ENCODE data around the gene GRAP2. TPM values are rescaled to one million over a fixed set of nuclear protein-coding genes. Genes with fewer than 3 reads are reported as not detected.
"Not testable (repeated sequence)": the region's sequence is repeated elsewhere in the genome, so short reads cannot be mapped to it uniquely, and the experiment has no call there.

Gene GRAP2
- total RNA-seq, 1 experiment from 2014 or later = not detected

DNA sequence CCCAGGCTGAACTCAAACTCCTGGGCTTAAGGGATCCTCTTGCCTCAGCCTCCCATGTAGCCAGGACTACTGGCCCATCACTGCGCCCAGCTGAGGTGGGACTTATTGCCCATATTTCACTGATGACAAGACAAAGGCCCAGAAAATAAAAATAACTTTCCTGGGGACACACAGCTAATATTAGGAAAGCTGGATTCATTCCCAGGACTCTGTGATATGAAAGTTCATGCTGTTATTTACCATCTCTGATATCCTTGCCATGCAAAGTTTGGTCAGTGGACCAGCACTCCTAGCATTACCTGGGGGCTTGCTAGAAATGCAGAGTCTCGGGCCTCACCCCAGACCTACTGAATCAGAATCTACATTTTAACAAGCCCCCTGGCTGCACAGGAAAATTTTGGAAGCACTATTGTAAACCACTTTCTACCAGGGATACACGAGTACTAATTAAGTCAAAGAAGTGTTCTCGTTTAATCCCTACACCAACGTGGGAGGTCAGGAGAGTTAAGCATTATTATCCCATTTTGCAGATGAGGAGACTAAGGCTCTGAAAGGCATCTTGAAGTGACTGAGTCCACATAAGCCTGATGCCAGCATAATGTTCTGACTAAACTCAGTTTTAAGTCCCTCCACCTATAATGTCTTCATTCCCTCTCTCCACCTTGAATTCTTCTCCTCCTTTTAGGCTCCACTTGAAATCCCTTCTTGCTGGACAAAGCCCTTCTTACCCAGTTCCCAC is 91.4 kb downstream of the GRAP2 start:
- CTCF ChIA-PET = interaction anchor here (1.1 kb wide), 1 partner anchor 21 kb away, joined by 5 read pairs; no protein-coding TSS in a partner anchor
- BruUV-seq (replicated peaks) = no TSS peak
- Histone ChIP-seq H3K36me3 (ENCODE audit: control insufficient read depth, insufficient read depth, low read length) (no peaks in the 10 kb centered on the region), H3K4me3 (ENCODE audit: low read depth, low read length) (no peak overlapping the region), H3K27me3 (replicated peaks; ENCODE audit: control insufficient read depth, insufficient read depth, low read length) (no peaks in the 10 kb centered on the region), H3K4me1 (peaks cover 43% of the 10 kb centered on the region), H3K9me3 (no peaks in the 10 kb centered on the region)
- Mint-ChIP-seq H3K27me3 (ENCODE audit: insufficient read depth, unreplicated experiment) (no peaks in the 10 kb centered on the region), H3K36me3 (ENCODE audit: insufficient read depth, unreplicated experiment) (no peaks in the 10 kb centered on the region), H3K27ac (ENCODE audit: unreplicated experiment) (peak overlapping the region; percentile 8), H3K4me3 (ENCODE audit: unreplicated experiment) (no peak overlapping the region), H3K9me3 (ENCODE audit: unreplicated experiment) (no peaks in the 10 kb centered on the region), H3K4me1 (ENCODE audit: low read depth, unreplicated experiment) (peaks cover 33% of the 10 kb centered on the region)
- POLR2A ChIA-PET = no interaction called here
- intact Hi-C loops (cut with micrococcal nuclease; ENCODE audit: unreplicated experiment) = no loop called here
- DNase-seq = no peak
- TF ChIP-seq, protein P1, sequence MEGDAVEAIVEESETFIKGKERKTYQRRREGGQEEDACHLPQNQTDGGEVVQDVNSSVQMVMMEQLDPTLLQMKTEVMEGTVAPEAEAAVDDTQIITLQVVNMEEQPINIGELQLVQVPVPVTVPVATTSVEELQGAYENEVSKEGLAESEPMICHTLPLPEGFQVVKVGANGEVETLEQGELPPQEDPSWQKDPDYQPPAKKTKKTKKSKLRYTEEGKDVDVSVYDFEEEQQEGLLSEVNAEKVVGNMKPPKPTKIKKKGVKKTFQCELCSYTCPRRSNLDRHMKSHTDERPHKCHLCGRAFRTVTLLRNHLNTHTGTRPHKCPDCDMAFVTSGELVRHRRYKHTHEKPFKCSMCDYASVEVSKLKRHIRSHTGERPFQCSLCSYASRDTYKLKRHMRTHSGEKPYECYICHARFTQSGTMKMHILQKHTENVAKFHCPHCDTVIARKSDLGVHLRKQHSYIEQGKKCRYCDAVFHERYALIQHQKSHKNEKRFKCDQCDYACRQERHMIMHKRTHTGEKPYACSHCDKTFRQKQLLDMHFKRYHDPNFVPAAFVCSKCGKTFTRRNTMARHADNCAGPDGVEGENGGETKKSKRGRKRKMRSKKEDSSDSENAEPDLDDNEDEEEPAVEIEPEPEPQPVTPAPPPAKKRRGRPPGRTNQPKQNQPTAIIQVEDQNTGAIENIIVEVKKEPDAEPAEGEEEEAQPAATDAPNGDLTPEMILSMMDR (IDR thresholded peaks at IDR 0.05; ENCODE audit: insufficient read depth in 1 of 2, low read depth in 1 of 2, low read length in 1 of 2, severe bottlenecking in 1 of 2, unreplicated experiment in 1 of 2) = no peak

DNA sequence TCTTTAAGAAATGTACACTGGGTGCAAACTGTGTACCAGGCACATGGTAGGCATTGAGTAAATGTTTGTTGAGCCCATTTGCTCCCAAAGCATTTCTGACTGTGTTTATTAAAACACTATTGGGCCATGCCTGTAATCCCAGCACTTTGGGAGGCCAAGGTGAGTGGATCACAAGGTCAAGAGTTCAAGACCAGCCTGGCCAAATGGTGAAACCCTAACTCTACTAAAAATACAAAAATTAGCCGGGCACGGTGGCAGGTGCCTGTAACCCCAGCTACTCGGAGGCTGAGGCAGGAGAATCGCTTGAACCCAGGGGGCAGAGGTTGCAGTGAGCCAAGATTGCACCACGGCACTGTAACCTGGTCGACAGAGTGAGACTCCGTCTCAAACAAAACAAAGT is 92.0 kb downstream of the GRAP2 start:
- H3K4me3 ChIP-seq (ENCODE audit: low read depth, low read length); H3K36me3 Mint-ChIP-seq (ENCODE audit: insufficient read depth, unreplicated experiment); intact Hi-C loops (cut with micrococcal nuclease; ENCODE audit: unreplicated experiment); H3K27ac Mint-ChIP-seq (ENCODE audit: unreplicated experiment); DNase-seq; H3K4me3 Mint-ChIP-seq (ENCODE audit: unreplicated experiment); BruUV-seq (replicated peaks); H3K9me3 ChIP-seq; H3K9me3 Mint-ChIP-seq (ENCODE audit: unreplicated experiment); H3K36me3 ChIP-seq (ENCODE audit: control insufficient read depth, insufficient read depth, low read length); H3K27me3 Mint-ChIP-seq (ENCODE audit: insufficient read depth, unreplicated experiment); CTCF ChIA-PET; H3K27me3 ChIP-seq (replicated peaks; ENCODE audit: control insufficient read depth, insufficient read depth, low read length): not testable (repeated sequence)
- POLR2A ChIA-PET = interaction anchor here (2.2 kb wide), 1 partner anchor 51 kb away, joined by 10 read pairs; no protein-coding TSS in a partner anchor
- H3K4me1 Mint-ChIP-seq (ENCODE audit: low read depth, unreplicated experiment) = peaks cover 39% of the 10 kb centered on the region
- peaks cover 50% of the 10 kb centered on the region for H3K4me1 ChIP-seq

DNA sequence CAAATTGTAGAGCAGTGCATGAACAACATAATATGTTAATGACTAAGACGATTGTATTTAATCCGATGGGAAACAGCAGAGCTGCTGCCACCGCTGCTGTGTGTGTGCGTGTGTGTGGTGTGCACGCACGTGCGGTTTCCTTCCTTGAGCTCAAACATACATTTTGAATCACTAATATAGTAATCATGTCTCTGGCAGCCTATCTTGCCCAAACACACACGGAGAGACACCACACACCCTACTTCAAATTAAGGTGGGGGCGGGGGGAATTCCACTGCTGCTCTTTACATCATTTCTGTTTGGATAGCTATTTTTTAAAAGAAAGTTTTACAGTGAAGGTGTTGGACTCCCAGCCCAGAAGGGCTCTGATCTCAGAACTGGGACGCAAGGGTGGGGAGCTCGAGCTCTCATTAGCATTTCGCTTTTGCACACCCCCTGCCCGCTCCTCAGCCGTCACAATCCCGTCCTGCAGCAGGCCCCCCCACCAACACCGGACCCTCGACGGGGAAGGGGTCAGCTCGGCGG is 93.2 kb downstream of the GRAP2 start:
- Histone ChIP-seq H3K4me1 (peaks cover 61% of the 10 kb centered on the region), H3K36me3 (ENCODE audit: control insufficient read depth, insufficient read depth, low read length) (no peaks in the 10 kb centered on the region; the same call in 1 of the 2 replicates), H3K4me3 (ENCODE audit: low read depth, low read length) (peak overlapping the region; percentile 58), H3K9me3 (no peaks in the 10 kb centered on the region), H3K27me3 (replicated peaks; ENCODE audit: control insufficient read depth, insufficient read depth, low read length) (no peaks in the 10 kb centered on the region)
- TF ChIP-seq, protein P1 (IDR thresholded peaks at IDR 0.05; ENCODE audit: insufficient read depth in 1 of 2, low read depth in 1 of 2, low read length in 1 of 2, severe bottlenecking in 1 of 2, unreplicated experiment in 1 of 2) = no peak
- POLR2A ChIA-PET = interaction anchor here (0.6 to 2.2 kb wide), 2 partner anchors 50 to 1459 kb away, joined by 6 to 10 read pairs; no protein-coding TSS in a partner anchor
- H3K27ac Mint-ChIP-seq (ENCODE audit: unreplicated experiment) = peak overlapping the region; percentile 71
- no peaks in the 10 kb centered on the region for H3K27me3 Mint-ChIP-seq (ENCODE audit: insufficient read depth, unreplicated experiment)
- H3K4me1 Mint-ChIP-seq (ENCODE audit: low read depth, unreplicated experiment) = peaks cover 44% of the 10 kb centered on the region
- peaks cover under 1% of the 10 kb centered on the region for H3K36me3 Mint-ChIP-seq (ENCODE audit: insufficient read depth, unreplicated experiment)
- intact Hi-C loops (cut with micrococcal nuclease; ENCODE audit: unreplicated experiment) = no loop called here
- no peaks in the 10 kb centered on the region for H3K9me3 Mint-ChIP-seq (ENCODE audit: unreplicated experiment)
- peak overlapping the region; percentile 70 for H3K4me3 Mint-ChIP-seq (ENCODE audit: unreplicated experiment)
- TSS peak; percentile 90 for BruUV-seq (replicated peaks)
- CTCF ChIA-PET = interaction anchor here (0.8 to 1.7 kb wide), 3 partner anchors 21 to 40 kb away, joined by 3 to 10 read pairs (median 5); no protein-coding TSS in a partner anchor
- no peak for DNase-seq
